HG02884 (cell line): ENCODE measurements around the gene POU2F1.
"Not testable (repeated sequence)": the region's sequence is repeated elsewhere in the genome, so short reads cannot be mapped to it uniquely, and the experiment has no call there.

Experiments used
- ATAC-seq: cut with Tn5 transposase; IDR thresholded peaks from one replicate; pipeline ENCODE4 v1.9.1; 2021; ENCODE audit warnings: mild to moderate bottlenecking, moderate library complexity; ENCODE audit not compliant: unreplicated experiment

Gene POU2F1

DNA sequence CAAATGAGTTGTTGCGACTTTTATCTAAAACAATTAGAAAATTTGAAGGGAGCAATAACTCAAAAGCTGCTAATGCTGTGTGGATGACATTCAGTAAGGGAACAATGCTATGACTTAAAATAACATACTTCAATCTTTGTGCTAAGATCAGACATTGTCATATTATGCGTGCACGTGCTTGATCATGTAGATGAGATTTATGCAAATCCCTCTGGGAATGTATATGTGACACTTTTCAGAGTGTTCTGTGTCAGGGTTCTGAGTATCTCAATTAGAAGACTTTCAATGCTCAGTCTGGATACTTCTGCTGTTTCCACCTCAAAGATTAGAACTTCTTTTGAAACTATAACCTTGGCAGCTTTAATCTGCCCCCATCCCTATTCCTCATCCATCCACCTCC lies 18.6 kb upstream of the POU2F1 start:
- ATAC-seq = no peak

DNA sequence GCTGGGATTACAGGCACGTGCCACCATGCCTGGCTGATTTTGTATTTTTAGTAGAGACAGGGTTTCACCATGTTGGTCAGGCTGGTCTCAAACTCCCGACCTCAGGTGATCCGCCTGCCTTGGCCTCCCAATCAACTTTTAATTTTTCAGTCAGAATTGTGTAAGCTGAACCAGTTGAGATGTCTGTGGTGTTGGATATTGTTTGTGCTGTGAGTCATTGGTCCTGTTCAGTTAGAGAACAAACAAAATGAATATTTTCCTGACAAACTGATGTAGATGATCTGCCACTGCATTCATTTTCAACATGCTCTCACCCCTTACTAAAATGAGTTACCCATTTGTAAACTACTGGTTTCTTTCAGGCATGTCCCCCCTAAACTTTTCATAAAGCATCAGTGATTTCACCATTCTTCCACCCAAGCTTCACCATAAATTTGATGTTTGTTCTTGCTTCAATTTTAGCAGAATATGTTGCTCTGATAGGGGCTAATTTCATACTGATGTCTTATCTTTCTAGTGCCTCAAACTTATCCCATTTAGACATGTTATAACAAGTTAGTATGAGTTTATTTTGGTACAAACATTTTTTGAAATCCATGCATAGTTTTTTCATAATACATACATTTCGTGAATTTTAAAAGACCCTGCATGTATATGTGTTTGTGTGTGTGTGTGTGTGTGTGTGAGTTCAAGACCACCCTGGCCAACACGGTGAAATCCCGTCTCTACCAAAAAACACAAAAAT lies 15.2 kb upstream of the POU2F1 start:
- not testable (repeated sequence) for ATAC-seq

DNA sequence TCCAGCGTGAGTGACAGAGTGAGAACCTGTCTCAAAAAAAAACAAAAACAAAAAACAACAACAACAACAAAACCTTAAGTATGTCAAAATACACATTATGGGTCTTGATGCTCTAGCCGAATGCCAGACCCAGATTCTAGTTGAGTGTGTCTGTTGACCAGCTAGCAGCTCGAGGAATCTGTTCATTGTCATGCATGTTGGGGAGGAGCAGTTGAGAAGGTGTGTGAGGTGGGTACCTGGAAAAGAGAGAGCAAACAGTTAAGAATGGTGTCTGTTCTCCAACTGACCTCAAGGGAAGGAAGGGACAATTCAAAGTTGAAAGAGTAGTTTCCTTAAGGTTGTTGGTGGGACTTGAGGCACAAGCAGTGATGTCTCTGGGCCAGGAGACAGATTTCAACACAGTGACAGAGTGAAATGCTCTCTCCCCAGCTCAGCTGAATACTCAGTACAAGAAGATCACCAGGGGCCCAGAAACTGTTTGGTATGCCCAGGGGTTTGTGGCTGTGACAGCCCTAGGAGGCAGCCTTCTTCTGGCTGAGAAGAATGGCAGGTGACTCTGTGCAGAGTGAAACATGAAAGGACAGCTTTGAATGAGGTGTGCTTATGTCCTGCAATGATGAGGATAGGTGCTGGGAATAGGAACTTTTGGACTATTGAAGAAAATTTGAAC lies 14.4 kb upstream of the POU2F1 start:
- ATAC-seq = no peak

DNA sequence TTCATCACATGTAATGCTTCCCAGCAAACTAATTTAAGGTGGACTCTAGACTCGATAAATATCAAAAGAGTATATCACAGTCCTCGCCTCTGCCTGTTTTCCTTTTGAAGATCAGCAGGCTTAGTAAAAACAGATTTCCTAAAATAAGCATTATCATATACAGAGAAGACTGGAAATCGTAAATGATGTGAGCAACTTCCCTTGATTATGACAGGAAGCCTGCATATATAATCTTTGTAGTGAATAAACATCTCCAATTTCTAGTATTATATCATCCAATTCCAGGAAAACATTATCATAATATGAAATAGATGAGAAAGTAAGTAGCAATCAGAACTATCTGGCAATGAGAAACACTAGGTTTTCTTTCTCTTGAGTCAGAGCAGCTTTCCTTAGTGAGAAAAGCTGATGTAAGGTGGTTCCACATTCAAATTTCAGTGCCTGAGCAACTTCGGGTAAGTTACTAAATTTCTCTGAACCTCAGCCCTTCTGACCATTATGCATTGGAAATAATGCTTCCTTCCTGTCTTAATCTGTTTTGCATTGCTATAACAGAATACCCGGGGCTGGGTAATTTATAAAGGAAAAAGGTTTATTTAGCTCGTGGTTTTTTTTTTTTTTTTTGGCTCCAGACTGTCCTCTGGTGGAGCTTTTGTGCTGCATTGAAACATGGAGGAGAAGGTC lies 12.6 kb upstream of the POU2F1 start:
- ATAC-seq = no peak

DNA sequence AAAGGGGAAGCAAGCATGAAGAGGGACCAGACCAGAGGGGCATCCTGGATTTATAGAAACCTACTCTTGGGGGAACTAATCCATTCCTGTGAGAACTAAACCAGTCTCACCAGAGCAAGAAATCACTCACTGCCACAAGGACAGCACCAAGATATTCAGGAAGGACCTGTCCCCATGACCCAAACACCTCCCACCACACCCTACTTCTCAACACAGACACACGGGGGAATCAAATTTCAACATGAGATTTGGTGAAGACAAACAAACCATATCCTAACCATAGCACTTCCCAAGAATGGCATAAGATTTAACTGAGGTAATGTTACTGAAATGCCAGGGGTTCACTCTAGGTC lies 12.1 kb upstream of the POU2F1 start:
- ATAC-seq = no peak

DNA sequence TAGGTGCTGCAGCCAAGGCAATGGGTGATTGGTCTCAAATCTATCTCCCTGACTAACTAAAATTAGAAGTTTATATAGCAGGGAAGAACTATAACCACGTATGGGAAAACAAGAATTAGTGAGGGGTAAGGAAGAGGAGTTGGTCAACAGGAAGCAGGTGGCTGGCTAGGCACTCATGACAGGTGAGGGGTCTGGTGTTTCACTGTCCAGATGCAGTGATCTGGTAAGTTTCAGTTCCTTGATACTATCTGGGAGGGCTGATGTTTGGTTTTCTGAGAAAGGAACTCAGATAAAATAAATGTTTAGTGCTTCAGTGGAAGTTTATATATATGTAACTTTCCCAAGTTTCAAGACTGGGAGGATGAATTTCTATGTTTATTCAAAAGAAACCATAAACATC lies 11.6 kb upstream of the POU2F1 start:
- no peak for ATAC-seq

DNA sequence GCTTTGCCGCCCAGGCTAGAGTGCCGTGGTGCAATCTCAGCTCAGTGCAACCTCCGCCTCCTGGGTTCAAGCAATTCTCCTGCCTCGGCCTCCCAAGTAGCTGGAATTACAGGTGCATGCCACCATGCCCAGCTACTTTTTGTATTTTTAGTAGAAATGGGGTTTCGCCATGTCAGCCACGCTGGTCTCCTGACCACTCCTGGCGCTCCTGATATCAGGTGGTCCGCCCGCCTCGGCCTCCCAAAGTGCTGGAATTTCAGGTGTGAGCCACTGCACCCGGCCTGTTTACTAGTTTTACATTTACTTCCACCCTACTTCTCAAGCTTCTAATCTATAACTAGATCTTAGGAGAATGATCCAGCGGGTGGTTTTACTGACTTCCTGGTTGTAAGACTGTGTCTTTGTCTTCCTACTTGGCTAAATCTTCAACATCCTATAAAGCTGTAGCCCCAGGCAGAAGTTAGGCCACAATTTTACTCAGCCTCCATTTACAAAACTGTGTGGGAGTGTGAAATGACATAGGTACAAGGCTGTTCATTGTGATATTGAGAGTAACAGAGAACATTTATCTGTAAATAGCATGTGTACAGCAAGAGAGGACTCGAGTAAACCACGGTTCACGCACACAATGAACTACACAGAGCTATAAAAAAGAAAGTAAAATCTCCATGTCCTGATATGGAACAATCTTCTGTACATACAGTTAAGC lies 9.6 kb upstream of the POU2F1 start:
- ATAC-seq = no peak

DNA sequence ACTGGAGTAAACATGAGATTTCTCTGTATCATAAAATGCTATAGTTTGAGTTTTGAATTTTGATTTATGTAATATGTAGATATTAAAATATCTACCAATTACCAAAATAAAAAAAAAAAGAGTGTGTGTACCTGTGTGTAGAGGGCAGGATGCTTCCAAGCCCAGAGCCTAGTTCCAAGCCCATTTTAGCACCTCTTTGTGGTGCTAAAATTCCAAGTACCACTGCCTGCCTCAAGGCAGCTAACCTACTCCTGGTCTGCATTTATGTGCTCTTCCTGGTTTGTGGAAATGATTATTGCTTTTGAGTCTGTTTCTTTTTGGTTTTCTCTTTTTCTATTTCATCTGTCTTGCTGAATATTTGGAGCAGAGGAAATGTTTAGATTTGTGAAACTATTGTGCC lies 8.7 kb upstream of the POU2F1 start:
- ATAC-seq = no peak

DNA sequence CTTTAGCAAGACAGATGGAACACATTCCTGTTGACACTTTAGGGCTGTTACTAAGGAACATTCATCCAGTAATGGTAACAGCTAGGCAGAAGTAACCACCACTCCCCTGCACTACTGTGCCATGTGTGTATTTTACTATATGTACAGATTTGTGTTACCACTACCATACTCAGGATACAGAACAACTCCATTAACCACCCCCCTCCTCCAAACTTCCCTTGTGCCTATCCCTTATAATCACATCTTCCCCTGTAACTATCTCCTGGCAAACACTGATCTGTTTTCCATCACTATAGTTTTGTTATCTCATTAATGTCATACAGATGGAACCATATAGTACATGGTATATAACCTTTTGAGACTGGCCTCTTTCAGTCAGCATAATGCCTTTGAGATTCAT lies 3.9 kb upstream of the POU2F1 start:
- ATAC-seq = no peak

DNA sequence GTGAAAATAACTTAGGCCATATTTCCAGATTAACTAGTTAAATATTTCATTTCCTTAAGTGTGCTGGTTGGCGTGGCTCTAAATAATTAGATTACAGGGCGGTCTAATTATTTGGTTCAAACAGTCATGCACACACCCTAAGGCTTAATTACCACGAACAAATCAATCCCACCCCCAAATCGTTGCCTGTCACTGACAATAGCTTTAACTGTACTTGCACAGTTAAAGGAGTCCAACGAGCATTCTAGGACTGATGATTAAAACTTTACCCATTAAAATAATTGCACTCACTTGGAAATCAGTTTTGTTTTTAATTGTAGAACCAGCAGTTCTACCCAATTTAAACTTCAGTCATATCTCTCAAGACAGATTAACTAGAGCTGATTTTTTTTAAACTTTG lies 1.5 kb upstream of the POU2F1 start:
- no peak for ATAC-seq

DNA sequence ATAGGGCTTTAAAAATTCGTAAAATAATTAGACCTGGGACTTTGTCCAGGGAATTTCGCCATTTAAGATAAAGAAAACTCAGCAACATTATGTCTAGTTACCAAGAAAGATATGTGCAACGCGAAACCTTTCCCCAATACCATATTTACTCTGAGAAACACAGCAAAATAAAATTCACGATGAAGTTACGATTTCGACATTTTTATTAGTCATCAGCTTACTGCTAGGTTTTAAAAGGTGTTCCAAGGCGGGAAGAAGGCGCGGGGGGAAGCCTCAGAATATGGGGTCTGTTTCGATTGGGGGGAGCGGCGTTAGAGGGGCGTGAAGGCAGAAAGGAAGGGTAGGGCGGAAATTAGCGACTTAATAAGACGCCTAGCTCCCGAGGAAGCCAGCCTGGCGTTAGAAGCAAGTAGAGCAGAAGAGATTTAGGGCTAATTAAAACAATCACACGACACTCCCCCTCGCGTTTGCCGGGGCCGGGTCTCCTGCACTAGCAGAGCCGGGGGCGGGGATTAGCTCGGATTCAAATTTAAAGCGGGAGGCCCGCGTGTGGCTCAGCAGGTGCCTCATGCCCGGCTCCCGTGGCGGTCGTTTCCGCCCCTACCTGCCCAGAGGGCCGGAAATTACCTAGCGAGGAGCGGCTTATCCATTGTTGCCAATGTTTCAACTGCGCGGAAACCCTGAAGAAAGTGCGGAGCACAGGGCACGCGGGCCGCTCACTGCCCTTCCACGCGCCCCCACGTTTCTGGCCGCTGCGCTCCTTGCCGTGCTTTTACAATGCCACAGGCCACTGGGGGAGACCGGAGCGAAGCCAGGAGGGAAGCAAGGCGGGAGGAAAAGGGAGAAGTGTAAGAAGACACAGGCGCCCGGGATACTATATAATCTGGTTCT lies 795 bp upstream of the POU2F1 start:
- ATAC-seq = peak; percentile 33

DNA sequence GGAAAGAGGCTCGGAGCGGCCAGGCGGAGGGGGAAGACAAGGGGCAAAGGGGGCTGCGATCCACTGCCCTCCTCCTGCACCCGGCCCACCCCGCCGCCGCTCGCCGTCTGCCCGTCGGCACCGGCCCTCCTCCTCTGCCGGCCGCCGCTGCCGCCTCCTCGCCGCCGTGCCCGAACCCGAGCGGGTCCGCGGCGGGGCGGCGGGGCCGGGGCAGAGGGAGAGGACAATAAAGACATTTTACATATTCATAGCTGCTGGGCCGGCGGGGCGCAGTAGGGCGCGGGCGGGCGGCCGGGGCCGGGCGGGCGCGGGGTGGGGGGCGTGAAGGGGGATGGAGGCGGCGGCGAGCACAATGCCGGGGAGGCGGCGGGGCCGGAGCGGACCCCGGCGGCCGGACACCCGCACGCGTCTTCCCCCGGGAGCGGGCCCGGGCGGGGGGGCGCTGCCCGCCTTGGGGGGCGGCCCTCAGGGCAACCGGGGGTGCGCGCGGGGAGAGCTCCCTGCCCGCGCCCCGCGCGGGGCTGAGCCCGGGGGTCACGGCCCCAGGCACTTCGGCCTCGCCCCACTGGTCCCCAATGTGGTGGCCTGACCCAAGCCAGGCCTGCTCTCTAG lies 546 bp downstream of the POU2F1 start:
- peak; percentile 3 for ATAC-seq

DNA sequence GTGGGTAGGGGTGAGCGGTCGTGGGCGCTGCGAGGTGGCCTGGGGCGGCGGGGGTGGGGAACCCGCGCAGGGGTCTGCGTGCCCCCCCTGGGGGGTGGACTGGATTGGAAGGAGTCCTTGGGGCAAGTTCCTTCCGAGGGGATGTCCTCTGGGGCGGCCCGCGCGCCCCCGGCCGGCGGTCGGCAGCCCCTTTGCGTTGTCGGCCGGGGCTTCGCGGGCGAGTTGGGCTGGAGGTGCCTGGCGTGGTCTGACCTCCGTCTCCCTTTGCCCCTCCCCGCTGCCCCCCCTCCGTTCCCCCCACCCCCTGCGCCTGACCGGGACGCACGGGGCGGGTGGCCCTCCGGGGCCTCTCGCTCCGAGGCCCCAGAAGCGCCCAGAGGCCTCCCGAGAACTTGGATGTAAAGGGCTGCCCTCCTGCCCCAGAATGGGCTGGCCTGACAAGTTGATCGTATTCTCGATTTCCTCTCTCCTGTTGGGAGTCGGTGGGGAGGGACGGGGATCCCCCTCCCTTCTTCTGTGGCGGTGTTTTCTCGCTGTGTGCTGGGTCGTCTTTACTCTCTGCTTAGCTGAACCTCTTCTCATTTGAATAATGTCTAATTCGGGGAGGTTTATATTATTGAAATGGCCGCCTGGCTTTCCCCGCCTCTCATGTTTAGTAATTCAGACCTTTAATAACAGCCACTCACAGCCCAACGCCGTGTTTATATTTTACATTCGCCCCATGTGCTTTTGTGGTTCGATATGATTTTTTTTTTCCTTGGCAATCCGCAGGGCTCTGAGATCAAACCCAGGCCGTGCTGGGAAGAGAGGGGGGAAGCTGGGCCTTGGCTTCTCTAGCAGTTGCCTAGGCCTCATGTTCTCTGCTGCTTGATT lies 1.3 kb downstream of the POU2F1 start:
- ATAC-seq = peak; percentile 51

DNA sequence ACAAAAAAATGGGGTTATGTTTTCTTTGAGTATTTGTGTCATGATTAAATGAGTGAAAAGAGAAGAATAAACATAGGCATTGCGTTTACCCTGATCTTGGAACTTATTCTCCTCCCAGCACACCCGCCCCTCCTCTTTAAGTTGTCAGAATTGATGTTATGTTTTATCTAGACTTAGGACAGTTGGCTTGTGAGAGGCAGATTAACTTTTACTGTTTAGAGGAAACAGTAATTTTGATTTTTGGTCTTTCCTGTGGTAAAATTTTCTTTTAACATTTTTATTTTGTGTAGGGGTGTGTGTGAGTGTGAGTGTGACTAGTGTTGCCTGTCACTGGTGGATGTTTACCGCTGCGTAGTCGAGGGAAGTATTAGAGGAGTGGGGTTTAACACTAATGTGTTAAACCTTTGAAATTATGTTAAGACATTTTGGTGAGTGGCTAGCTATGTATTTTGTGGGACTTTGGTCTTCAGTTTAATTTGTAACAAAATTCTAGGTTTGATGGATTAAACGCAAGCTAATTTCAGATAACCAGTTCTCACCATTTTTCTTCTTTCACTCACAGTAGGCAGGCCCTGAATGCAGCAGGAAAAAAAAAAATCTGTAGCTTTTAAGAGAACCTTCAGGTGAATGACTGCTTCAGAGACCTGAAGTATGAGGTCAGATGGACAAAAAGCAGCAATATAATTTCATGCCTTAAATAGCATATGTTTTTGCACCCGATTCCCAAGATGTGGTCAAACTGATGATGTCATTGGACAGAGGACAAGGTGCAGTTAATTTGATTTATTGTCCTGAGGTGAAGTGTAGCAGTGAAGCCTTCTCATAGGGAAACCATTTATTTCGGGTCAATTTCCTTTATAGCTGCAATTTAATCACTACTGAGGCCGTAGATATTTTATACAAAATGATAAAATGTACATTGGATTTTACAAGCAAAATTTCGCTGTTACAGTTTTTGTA lies 2.7 kb downstream of the POU2F1 start:
- no peak for ATAC-seq

DNA sequence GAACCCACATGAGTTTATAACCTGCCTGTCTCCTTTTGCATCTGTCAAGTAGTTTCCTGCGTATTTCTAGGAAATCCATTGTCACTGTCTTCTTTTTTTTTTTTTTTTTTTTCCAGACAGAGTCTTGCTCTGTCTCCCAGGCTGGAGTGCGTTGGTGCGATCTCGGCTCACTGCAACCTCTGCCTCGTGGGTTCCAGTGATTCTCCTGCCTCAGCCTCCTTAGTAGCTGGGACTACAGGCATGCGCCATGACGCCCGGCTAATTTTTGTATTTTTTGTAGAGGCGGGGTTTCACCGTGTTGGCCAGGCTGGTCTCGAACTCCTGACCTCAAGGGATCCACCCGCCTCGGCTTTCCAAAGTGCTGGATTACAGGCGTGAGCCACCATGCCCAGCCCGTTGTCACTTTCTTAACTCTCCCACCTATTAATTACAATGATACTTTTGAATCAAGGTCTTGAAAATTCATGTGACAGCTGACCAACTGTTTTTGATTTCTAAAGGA lies 4.1 kb downstream of the POU2F1 start:
- not testable (repeated sequence) for ATAC-seq

DNA sequence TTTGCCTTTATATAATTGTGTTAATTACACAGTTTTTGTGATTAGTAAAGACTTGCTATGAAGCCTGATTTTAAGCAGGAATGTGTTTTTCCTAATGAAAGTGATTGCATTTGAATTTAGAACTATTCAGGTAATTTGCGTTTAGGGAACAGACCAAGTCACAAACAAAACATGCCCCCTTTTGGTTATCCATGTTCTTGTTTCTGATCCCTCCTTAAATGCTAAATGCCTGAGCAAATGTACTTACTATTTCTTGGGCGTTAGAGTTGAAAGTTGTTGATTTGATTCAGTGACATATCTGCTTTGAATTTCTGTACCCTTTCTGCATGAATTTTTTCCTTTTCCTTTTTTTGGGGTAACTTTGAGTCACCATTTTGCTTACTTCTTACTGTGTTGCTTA lies 5.2 kb downstream of the POU2F1 start:
- ATAC-seq = no peak

DNA sequence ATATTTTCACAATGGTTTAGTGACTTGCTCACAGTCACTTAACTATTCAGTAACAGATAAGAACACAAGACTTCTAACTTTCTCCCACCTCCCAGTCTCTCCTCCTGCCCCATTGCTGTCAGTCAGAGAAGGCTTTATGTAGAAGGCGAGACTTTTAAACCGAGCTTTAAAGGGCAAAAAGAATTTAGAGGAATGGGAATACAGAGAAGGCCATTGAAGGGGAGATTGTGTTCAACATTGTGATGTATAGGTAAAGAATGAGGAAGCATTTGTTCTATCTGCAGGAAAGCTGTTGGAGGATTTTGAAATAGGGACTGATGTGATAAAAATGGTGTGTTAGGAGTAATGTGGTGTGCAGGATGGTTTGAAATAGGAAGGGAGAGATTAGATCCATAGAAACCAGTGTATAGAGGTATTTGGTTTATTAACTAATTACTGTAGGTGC lies 7.3 kb downstream of the POU2F1 start:
- no peak for ATAC-seq
